ENCODE data around the gene ATP2A3.

The ATP2A3 gene

GRCh38 chr17:3921006-3921405 lies 43.2 kb downstream of the ATP2A3 start:
- no peak overlapping the region for H3K4me3 ChIP-seq (ENCODE audit: low read length)
- TF ChIP-seq CTCF (conservative IDR thresholded peaks at IDR 0.05; ENCODE audit: low read depth, low read length): no peak
- no peak for DNase-seq (ENCODE audit: low read depth)

GRCh38 chr17:3919123-3919624 lies 45.1 kb downstream of the ATP2A3 start:
- TF ChIP-seq CTCF (conservative IDR thresholded peaks at IDR 0.05; ENCODE audit: low read depth, low read length): no peak
- H3K4me3 ChIP-seq (ENCODE audit: low read length): no peak overlapping the region
- no peak for DNase-seq (ENCODE audit: low read depth)

DNA sequence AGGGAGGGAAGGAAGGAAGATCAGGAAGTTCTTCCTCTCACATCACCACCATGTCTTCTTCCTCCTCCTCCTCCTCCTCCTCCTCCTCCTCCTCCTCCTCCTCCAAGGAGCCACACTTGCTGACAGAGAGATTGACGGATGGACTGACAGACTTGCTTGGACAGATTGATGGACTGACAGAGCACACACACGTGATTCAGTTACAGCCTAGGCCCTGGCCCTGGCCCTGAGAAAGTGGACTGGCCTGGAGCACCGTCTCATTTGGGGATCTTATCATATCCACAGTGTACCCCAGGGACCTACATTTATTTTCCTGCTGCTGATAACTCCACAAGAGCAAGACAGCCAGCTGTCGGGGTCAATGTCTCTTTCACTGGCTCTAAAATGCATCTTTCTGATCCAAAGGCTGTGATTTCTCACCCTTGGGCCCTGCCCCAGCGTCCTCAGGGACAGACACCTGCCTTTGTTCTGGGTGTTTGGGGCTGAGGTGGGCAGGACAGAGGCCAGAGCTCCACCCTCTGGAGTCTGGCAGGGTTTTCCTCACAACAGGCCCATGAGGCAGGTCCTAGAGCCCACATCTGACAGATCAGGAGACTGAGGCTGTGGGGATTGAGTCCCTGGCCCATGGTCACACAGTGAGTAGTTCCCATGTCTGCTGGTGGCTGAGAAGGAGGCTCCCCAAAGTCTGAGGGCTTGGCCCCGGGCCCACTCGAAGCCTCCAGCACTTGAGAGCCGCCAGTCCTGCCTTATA lies 45.7 kb downstream of the ATP2A3 start:
- H3K4me3 ChIP-seq (ENCODE audit: low read length): no peak overlapping the region
- no peak for TF ChIP-seq CTCF (conservative IDR thresholded peaks at IDR 0.05; ENCODE audit: low read depth, low read length)
- no peak for DNase-seq (ENCODE audit: low read depth)

DNA sequence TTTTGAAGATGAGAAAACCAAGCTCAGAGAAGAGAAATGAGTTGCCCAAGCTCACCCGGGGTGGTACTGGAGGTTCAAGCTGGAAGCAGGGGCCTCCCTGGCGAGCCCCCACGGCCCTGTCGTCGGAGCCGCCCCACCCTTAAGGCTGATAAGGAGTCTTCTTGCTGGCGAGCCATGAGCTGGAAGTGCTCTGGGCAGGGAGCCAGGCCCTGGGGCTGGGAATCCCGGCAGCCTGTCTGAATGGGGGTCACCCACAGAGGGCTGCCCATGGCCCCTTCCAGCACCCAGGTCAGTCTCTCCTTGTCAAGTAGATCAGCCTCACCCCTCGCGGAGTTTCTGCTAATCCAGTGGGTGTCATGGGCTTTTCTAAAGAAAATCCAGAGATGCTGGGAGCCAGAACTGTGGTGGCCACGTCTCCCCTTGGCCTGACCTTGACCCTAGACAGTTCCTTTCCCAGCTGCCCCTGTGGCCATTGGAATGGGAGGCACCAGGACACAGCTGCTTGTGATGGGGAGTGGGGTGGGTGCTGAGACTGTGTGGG lies 46.8 kb downstream of the ATP2A3 start:
- no peak for DNase-seq (ENCODE audit: low read depth)
- no peak overlapping the region for H3K4me3 ChIP-seq (ENCODE audit: low read length)
- no peak for TF ChIP-seq CTCF (conservative IDR thresholded peaks at IDR 0.05; ENCODE audit: low read depth, low read length)

DNA sequence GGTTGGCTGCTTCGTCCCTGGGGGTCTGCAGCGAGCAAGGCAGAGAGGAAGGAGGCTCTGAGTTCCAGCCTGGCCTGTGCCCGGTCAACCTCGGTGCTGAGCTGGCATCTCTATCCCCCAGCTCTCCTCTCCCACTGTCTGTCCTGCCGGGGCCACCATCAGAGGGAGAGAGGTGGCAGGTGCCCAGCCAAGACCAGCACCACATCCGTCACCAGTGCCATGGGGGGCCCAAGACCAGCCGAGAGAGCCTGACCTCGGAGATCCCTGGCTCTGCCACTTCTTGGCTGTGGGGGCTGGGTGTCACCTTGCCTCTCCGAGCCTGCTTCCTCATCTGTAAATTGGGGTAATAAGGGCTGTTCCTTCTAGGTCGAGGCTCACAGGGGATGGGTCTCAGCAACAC lies 47.4 kb downstream of the ATP2A3 start:
- no peak for TF ChIP-seq CTCF (conservative IDR thresholded peaks at IDR 0.05; ENCODE audit: low read depth, low read length)
- no peak overlapping the region for H3K4me3 ChIP-seq (ENCODE audit: low read length)
- no peak for DNase-seq (ENCODE audit: low read depth)

- TF ChIP-seq CTCF (conservative IDR thresholded peaks at IDR 0.05; ENCODE audit: low read depth, low read length): no peak
- no peak for DNase-seq (ENCODE audit: low read depth)
- no peak within 1 kb of the TSS for H3K4me3 ChIP-seq (ENCODE audit: low read length)
Measured at GRCh38 chr17:3915995-3916696, 48.1 kb downstream of the ATP2A3 start, which contains the start of gene P2RX1. P2RX1 (minus strand) TSS chr17:3916465; CDS start chr17:3916225, 240 bp downstream.

Measured in retinal pigment epithelial cell (primary cell).